HL-60 (cell line): Measurements from ENCODE around the gene GNS.

Experiments used
- DNase-seq, 2 experiments: peaks; one replicate each; pipeline ENCODE4 v3.0.0-alpha.2; 2010 to 2020; ENCODE audit warnings: low read depth in 1 of 2, low spot score in 1 of 2
- H3K27ac ChIP-seq: fragments of 250-450 bp; sonication (Bioruptor Pico); replicated peaks from 2 replicates; pipeline ENCODE4 v1.5.1; 2020; ENCODE audit warnings: mild to moderate bottlenecking, moderate library complexity
- H3K27me3 ChIP-seq: fragments of 250-450 bp; sonication (Bioruptor Pico); 2 replicates; pipeline ENCODE4 v1.5.1; 2021; ENCODE audit warnings: mild to moderate bottlenecking, moderate library complexity; ENCODE audit not compliant: insufficient read depth, poor library complexity, severe bottlenecking
- H3K4me3 ChIP-seq: replicated peaks from 2 replicates; pipeline ENCODE4 v1.5.1; 2011; ENCODE audit warnings: mild to moderate bottlenecking, control low read depth, low read length; ENCODE audit not compliant: insufficient read depth
- GABPA ChIP-seq: IDR thresholded peaks from 2 replicates; pipeline ENCODE4 v1.6.1; 2012; ENCODE audit warnings: low read depth
- POLR2AphosphoS5 ChIP-seq: IDR thresholded peaks from 2 replicates; pipeline ENCODE4 v1.6.1; 2012; ENCODE audit warnings: low read depth
- SPI1 ChIP-seq: IDR thresholded peaks from 2 replicates; pipeline ENCODE4 v1.6.1; 2012; ENCODE audit warnings: low read depth, mild to moderate bottlenecking, borderline replicate concordance
- TF ChIP-seq, protein P1 (sequence below): IDR thresholded peaks from 2 replicates; pipeline ENCODE4 v1.6.1; 2012; ENCODE audit warnings: low read depth; ENCODE audit not compliant: insufficient replicate concordance
- TF ChIP-seq, protein P2 (sequence below): IDR thresholded peaks from one replicate; pipeline ENCODE4 v1.5.1; 2011; ENCODE audit warnings: low read length, control low read depth, inconsistent platforms; ENCODE audit not compliant: insufficient read depth

GNS gene

DNA sequence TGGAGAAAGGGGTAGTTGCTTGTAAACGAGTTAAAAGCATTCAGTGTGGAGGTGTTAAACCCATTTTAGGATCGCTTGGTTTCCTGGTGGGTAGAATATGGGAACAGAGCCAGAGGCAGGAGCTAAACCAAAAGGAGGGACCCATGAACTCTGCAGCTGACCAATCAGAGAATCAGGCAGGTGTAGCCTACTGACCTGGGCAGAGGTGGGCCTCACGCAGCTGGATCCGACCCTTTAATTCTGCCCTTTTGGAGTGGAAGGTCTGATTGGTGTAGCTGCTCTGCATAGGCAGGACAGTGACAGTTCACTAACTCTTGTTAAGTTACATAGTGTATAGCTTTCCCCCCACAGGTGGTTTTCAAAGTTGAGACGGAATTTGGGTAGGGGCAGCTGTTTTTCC, 63.7 kb downstream of the GNS start:
- Histone ChIP-seq H3K27ac (no peak overlapping the region), H3K4me3 (no peak overlapping the region)
- DNase-seq: no peak

DNA sequence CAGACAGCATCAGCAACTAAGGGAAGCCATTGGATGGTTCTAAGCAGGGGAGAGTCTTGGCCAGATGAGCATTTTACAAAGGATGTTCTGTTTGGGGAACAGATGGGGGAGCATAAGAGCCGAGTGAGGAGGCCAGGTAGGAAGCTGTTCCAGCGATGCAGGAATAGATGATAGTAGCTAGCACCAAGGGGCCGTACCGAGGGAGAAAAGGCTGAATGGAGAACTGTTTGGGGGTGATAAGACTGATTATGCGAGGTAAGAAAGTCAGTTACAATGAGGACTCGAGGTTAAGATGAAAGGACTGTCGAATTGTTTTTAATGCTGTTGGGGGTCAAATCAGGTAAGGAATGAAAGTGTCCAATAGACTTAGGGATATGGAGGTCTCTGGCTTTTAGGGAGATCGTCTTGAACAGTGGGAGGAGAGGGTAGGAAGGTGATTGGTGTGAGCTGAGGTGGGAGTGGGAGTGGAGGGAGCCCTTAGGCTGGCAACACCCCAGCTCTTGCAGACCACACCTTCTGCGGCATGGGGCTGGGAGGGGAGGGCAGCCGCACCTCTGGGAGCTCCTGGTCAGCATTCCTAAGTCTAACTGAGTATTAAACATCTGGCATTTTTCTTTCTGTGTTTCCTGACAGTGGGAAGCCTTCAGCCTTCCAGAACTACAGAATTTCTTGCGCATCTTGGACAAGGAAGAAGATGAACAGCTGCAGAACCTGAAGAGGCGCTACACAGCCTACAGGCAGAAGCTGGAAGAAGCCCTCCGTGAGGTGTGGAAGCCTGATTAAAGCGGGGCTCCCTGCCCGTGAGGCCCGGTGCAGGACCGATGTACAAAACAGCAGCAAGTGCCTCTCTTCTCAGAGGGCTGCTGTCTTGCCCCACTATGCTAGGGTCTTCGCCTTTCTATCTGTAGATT, 64.8 kb downstream of the GNS start:
- H3K27me3 ChIP-seq: no peaks in the 10 kb centered on the region
- no peak overlapping the region for H3K4me3 ChIP-seq
- TF ChIP-seq, protein P1, sequence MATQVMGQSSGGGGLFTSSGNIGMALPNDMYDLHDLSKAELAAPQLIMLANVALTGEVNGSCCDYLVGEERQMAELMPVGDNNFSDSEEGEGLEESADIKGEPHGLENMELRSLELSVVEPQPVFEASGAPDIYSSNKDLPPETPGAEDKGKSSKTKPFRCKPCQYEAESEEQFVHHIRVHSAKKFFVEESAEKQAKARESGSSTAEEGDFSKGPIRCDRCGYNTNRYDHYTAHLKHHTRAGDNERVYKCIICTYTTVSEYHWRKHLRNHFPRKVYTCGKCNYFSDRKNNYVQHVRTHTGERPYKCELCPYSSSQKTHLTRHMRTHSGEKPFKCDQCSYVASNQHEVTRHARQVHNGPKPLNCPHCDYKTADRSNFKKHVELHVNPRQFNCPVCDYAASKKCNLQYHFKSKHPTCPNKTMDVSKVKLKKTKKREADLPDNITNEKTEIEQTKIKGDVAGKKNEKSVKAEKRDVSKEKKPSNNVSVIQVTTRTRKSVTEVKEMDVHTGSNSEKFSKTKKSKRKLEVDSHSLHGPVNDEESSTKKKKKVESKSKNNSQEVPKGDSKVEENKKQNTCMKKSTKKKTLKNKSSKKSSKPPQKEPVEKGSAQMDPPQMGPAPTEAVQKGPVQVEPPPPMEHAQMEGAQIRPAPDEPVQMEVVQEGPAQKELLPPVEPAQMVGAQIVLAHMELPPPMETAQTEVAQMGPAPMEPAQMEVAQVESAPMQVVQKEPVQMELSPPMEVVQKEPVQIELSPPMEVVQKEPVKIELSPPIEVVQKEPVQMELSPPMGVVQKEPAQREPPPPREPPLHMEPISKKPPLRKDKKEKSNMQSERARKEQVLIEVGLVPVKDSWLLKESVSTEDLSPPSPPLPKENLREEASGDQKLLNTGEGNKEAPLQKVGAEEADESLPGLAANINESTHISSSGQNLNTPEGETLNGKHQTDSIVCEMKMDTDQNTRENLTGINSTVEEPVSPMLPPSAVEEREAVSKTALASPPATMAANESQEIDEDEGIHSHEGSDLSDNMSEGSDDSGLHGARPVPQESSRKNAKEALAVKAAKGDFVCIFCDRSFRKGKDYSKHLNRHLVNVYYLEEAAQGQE: no peak
- TF ChIP-seq, protein P2, sequence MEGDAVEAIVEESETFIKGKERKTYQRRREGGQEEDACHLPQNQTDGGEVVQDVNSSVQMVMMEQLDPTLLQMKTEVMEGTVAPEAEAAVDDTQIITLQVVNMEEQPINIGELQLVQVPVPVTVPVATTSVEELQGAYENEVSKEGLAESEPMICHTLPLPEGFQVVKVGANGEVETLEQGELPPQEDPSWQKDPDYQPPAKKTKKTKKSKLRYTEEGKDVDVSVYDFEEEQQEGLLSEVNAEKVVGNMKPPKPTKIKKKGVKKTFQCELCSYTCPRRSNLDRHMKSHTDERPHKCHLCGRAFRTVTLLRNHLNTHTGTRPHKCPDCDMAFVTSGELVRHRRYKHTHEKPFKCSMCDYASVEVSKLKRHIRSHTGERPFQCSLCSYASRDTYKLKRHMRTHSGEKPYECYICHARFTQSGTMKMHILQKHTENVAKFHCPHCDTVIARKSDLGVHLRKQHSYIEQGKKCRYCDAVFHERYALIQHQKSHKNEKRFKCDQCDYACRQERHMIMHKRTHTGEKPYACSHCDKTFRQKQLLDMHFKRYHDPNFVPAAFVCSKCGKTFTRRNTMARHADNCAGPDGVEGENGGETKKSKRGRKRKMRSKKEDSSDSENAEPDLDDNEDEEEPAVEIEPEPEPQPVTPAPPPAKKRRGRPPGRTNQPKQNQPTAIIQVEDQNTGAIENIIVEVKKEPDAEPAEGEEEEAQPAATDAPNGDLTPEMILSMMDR: no peak
- no peak for TF ChIP-seq POLR2AphosphoS5
- no peak for TF ChIP-seq SPI1
- TF ChIP-seq GABPA: no peak
- H3K27ac ChIP-seq: no peak overlapping the region
- no peak for DNase-seq

More for the DNA sequence above, 63.7 kb downstream of the GNS start:
- no peaks in the 10 kb centered on the region for H3K27me3 ChIP-seq
- TF ChIP-seq SPI1: no peak
- TF ChIP-seq, protein P1: no peak
- TF ChIP-seq POLR2AphosphoS5: no peak
- no peak for TF ChIP-seq GABPA
- TF ChIP-seq, protein P2: no peak

DNA sequence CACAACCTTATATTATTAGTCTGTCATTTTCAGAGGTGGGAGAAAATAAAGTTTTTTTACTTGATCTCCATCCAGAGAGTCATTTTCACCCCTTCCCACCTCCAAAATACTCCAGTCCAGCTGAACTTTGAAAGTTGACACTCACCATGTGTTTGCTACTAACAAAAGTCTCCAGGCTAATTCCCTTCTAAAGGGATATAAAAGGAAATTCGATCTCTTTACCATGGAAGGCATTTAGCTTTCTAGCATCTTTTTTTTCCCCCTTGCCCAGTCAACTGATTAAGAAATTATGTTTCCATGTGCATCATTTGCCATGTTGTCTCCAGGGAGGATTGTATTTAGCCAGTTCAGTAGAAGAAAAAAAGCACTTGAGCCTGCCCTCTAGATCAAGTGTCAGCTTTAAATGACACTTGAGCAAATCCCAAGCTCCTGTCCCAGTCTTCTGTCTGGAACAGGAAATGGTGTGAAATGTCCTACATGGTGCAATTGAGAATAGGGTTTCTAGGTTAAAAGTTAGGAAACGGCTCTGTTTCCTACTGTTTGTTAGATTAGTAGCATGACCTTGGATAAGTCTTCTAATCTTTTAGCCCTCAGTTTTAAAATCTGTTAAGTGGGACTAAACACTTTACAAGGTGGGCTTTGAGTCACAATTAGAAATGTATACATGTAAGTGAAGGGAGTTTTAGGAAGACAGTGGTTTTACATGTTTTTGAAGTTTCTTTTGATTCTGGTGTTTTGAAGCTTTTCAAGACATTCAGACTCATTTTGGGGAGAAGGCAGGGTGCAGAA, 67.2 kb downstream of the GNS start:
- Histone ChIP-seq H3K4me3 (no peak overlapping the region), H3K27ac (no peak overlapping the region; the same call in 1 of the 2 replicates), H3K27me3 (no peaks in the 10 kb centered on the region)
- TF ChIP-seq, protein P2: no peak
- TF ChIP-seq SPI1 (no peak), GABPA (no peak), POLR2AphosphoS5 (no peak)
- TF ChIP-seq, protein P1: no peak
- no peak for DNase-seq
